Measurements from ENCODE around the gene ZDHHC7.

DNA sequence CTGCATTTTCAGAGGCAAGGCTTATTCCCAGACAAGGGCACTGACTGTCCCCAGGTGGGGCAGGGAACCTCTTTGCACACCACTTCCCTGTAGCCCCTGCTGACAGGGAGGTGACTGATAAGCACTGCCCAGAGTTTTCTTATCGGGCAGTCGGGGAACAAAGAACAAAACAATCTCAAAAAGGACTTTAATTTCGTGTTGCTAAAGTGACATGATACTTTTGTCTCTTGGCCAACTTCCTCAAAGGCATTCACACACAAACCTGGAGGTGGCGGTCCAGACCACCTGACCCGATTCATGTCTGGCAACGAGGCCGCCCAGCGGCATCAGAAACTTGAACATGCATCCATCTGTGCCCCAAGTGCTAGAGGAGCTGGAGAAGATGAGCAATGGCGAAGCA is 28.9 kb downstream of the ZDHHC7 start:
- TF ChIP-seq, protein P1, sequence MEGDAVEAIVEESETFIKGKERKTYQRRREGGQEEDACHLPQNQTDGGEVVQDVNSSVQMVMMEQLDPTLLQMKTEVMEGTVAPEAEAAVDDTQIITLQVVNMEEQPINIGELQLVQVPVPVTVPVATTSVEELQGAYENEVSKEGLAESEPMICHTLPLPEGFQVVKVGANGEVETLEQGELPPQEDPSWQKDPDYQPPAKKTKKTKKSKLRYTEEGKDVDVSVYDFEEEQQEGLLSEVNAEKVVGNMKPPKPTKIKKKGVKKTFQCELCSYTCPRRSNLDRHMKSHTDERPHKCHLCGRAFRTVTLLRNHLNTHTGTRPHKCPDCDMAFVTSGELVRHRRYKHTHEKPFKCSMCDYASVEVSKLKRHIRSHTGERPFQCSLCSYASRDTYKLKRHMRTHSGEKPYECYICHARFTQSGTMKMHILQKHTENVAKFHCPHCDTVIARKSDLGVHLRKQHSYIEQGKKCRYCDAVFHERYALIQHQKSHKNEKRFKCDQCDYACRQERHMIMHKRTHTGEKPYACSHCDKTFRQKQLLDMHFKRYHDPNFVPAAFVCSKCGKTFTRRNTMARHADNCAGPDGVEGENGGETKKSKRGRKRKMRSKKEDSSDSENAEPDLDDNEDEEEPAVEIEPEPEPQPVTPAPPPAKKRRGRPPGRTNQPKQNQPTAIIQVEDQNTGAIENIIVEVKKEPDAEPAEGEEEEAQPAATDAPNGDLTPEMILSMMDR (IDR thresholded peaks at IDR 0.05; ENCODE audit: low read depth, low read length, poor library complexity, severe bottlenecking), result no peak
- no peak for TF ChIP-seq EZH2phosphoT487 (IDR thresholded peaks at IDR 0.05; ENCODE audit: borderline replicate concordance, low read length)

Measured in DOHH2 (cell line).